HUDEP-2 (cell line): ENCODE results near the gene AP4M1.

ENCODE experiments used
- DNase-seq, 76 experiments: peaks; one replicate each; lab custom pipeline; 2025; ENCODE audit not compliant: unreplicated experiment in 76 of 76; lab: John Stamatoyannopoulos, UW

The AP4M1 gene

GRCh38 chr7:100106633-100107032 lies 5.2 kb downstream of the AP4M1 start:
- DNase-seq, result no peak

GRCh38 chr7:100107125-100107737 lies 5.8 kb downstream of the AP4M1 start:
- no peak for DNase-seq

GRCh38 chr7:100107890-100108289 lies 6.4 kb downstream of the AP4M1 start:
- no peak for DNase-seq

GRCh38 chr7:100109521-100110163 lies 8.2 kb downstream of the AP4M1 start:
- no peak for DNase-seq

GRCh38 chr7:100111156-100111555 lies 9.7 kb downstream of the AP4M1 start:
- DNase-seq, result no peak

GRCh38 chr7:100111914-100112313 lies 10.5 kb downstream of the AP4M1 start:
- no peak for DNase-seq

- DNase-seq, result no peak
These were observed 13.6 kb downstream of the AP4M1 start for GRCh38 chr7:100115026-100115425.

- peak in 2 of 76 experiments; percentile 1 to 39 for DNase-seq
These were observed 17.1 kb downstream of the AP4M1 start for GRCh38 chr7:100118388-100119071.

GRCh38 chr7:100119072-100119969 lies 17.9 kb downstream of the AP4M1 start, which contains the start of the genes CNPY4 and TAF6:
TSS of gene CNPY4 (plus strand) at chr7:100119634. CDS start at chr7:100119745, 111 bp downstream.
TSS of gene TAF6 (minus strand) at chr7:100119358. CDS start at chr7:100114209, 5,149 bp downstream.
- peak; percentile 40 to 93 (median 86) for DNase-seq

- peak in 54 of 76 experiments; percentile 11 to 65 (median 42) for DNase-seq
These were observed 18.7 kb downstream of the AP4M1 start for GRCh38 chr7:100119970-100120732.

GRCh38 chr7:100120733-100121036 lies 19.2 kb downstream of the AP4M1 start:
- DNase-seq, result peak in 24 of 76 experiments; percentile 2 to 57 (median 22)

- DNase-seq, result peak in 1 of 76 experiments; percentile 30
These were observed 20.6 kb downstream of the AP4M1 start for GRCh38 chr7:100122067-100122466.

- peak in 70 of 76 experiments; percentile 15 to 83 (median 51) for DNase-seq
These were observed 21.1 kb downstream of the AP4M1 start for GRCh38 chr7:100122568-100122967.

- DNase-seq, result peak in 11 of 76 experiments; percentile 5 to 34 (median 11)
These were observed 23.1 kb downstream of the AP4M1 start for GRCh38 chr7:100124301-100125230.

GRCh38 chr7:100126239-100126930 lies 24.9 kb downstream of the AP4M1 start:
- peak in 12 of 76 experiments; percentile 42 to 69 (median 56) for DNase-seq

- DNase-seq, result peak in 74 of 76 experiments; percentile 33 to 93 (median 82)
These were observed 25.8 kb downstream of the AP4M1 start, which contains the start of gene MBLAC1 for GRCh38 chr7:100126931-100127865. TSS of gene MBLAC1 (plus strand) at chr7:100126967. CDS start at chr7:100127396, 429 bp downstream.
